T-helper 17 cell (primary cell): Measurements from ENCODE around the gene IZUMO1. TPM values are rescaled to one million over a fixed set of nuclear protein-coding genes. Genes with fewer than 3 reads are reported as not detected.
"Not testable (repeated sequence)": the region's sequence is repeated elsewhere in the genome, so short reads cannot be mapped to it uniquely, and the experiment has no call there.

Experiments
- ATAC-seq: fragments of 150-1000 bp; cut with Tn5 transposase; 2 replicates; pipeline ENCODE4 v1.10.0; 2021; ENCODE audit warnings: mild to moderate bottlenecking, moderate library complexity
- DNase-seq, 3 donors: peaks; one replicate each; pipeline versions ENCODE4 v3.0.0 to v3.0.0-alpha.2; 2020 to 2021
- H3K9me3 ChIP-seq: one replicate; pipeline ENCODE4 v1.7.0; 2013; ENCODE audit warnings: low read length, mild to moderate bottlenecking; ENCODE audit not compliant: control insufficient read depth, poor library complexity, severe bottlenecking
- H3K27ac Mint-ChIP-seq: one replicate; pipeline ENCODE4 v1.8.0; 2022; ENCODE audit warnings: mild to moderate bottlenecking, moderate library complexity, mixed read lengths
- H3K27me3 Mint-ChIP-seq: one replicate; pipeline ENCODE4 v1.8.0; 2022; ENCODE audit warnings: mixed read lengths
- H3K36me3 Mint-ChIP-seq: one replicate; pipeline ENCODE4 v1.8.0; 2022; ENCODE audit warnings: low read depth, mixed read lengths
- H3K4me1 Mint-ChIP-seq: one replicate; pipeline ENCODE4 v1.8.0; 2022; ENCODE audit warnings: mild to moderate bottlenecking, mixed read lengths
- H3K4me3 Mint-ChIP-seq: one replicate; pipeline ENCODE4 v1.8.0; 2022; ENCODE audit warnings: mild to moderate bottlenecking, moderate library complexity, mixed read lengths
- total RNA-seq, 4 donors: library from RNA in 2 of 4; stranded (reverse) in 2 of 4; gene quantifications; one replicate each; pipeline ENCODE4 v1.2.3 and lab custom pipeline; 2022 to 2026

IZUMO1 gene
- total RNA-seq, 2 donors from 2014 or later, result not detected

GRCh38 chr19:48720251-48720612, 26.5 kb downstream of the IZUMO1 start:
- DNase-seq (no peak), ATAC-seq (peak; percentile 1)
- no peaks in the 10 kb centered on the region for H3K36me3 Mint-ChIP-seq
- peaks cover 15% of the 10 kb centered on the region for H3K4me1 Mint-ChIP-seq
- peak overlapping the region; percentile 93 for H3K27ac Mint-ChIP-seq
- no peaks in the 10 kb centered on the region for H3K9me3 ChIP-seq
- peak overlapping the region; percentile 94 for H3K4me3 Mint-ChIP-seq
- H3K27me3 Mint-ChIP-seq, result no peaks in the 10 kb centered on the region

- no peaks in the 10 kb centered on the region for H3K36me3 Mint-ChIP-seq
- H3K4me3 Mint-ChIP-seq, result peak within 1 kb of the TSS; percentile 94
- H3K4me1 Mint-ChIP-seq, result peaks cover 14% of the 10 kb centered on the region
- no peak for ATAC-seq
- peak within 1 kb of the TSS; percentile 93 for H3K27ac Mint-ChIP-seq
- no peaks in the 10 kb centered on the region for H3K27me3 Mint-ChIP-seq
- DNase-seq, result no peak
- H3K9me3 ChIP-seq, result no peaks in the 10 kb centered on the region
Measured at GRCh38 chr19:48719263-48720171, 27.2 kb downstream of the IZUMO1 start, which contains the start of gene MAMSTR. TSS of gene MAMSTR (minus strand) at chr19:48719725. CDS start at chr19:48719031, 694 bp downstream.

DNA sequence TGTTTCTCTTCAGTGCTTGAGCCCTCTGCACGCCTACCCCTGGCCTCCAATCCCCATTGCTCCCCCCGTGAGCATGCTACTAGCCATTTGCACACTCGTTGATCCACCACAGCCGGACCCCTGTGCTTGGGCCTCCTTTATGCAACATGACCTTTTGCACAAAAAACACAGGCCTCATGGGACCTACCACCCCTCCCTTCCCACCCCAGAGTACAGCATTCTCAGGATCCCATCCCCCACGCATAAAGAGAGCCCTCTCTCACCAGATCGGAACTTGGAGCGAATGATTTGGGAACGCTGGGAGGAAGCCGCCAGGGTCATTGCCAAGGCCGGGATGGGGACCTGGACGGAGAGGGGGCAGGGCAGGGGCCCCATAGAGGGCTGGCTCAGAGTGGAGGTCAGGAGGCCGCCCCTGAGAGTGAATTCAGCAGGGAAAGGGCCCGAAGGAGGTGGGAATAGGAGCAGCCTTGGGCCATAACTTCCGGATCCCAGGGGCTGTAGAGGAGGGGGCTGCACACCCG, 27.9 kb downstream of the IZUMO1 start:
- H3K27ac Mint-ChIP-seq, result no peak overlapping the region
- peak overlapping the region; percentile 39 for H3K4me3 Mint-ChIP-seq
- H3K4me1 Mint-ChIP-seq, result peaks cover 18% of the 10 kb centered on the region

GRCh38 chr19:48718106-48718505, 28.6 kb downstream of the IZUMO1 start:
- peaks cover 19% of the 10 kb centered on the region for H3K4me1 Mint-ChIP-seq
- H3K27ac Mint-ChIP-seq, DNase-seq, ATAC-seq, H3K27me3 Mint-ChIP-seq, H3K9me3 ChIP-seq, H3K36me3 Mint-ChIP-seq, H3K4me3 Mint-ChIP-seq: not testable (repeated sequence)

More for the DNA sequence above, 27.9 kb downstream of the IZUMO1 start:
- H3K9me3 ChIP-seq, result no peaks in the 10 kb centered on the region
- DNase-seq (no peak), ATAC-seq (no peak)
- Mint-ChIP-seq H3K27me3 (no peaks in the 10 kb centered on the region), H3K36me3 (no peaks in the 10 kb centered on the region)

- no peaks in the 10 kb centered on the region for H3K9me3 ChIP-seq
- Mint-ChIP-seq H3K27ac (no peak overlapping the region), H3K27me3 (no peaks in the 10 kb centered on the region), H3K4me3 (peak overlapping the region; percentile 25), H3K4me1 (peaks cover 25% of the 10 kb centered on the region), H3K36me3 (no peaks in the 10 kb centered on the region)
- DNase-seq, result no peak
- ATAC-seq, result no peak
Measured at GRCh38 chr19:48716562-48717291, 30.0 kb downstream of the IZUMO1 start.

- Mint-ChIP-seq H3K36me3 (no peaks in the 10 kb centered on the region), H3K27me3 (no peaks in the 10 kb centered on the region), H3K27ac (no peak overlapping the region), H3K4me1 (peaks cover 21% of the 10 kb centered on the region), H3K4me3 (no peak overlapping the region)
- no peak for ATAC-seq
- DNase-seq, result no peak
- no peaks in the 10 kb centered on the region for H3K9me3 ChIP-seq
Measured at GRCh38 chr19:48715681-48716171, 31.0 kb downstream of the IZUMO1 start.

- H3K27ac Mint-ChIP-seq, result peak overlapping the region; percentile 59
- no peak for DNase-seq
- no peaks in the 10 kb centered on the region for H3K27me3 Mint-ChIP-seq
- H3K4me3 Mint-ChIP-seq, result peak overlapping the region; percentile 93
- no peaks in the 10 kb centered on the region for H3K36me3 Mint-ChIP-seq
- no peak for ATAC-seq
- H3K9me3 ChIP-seq, result no peaks in the 10 kb centered on the region
- peaks cover 17% of the 10 kb centered on the region for H3K4me1 Mint-ChIP-seq
Measured at GRCh38 chr19:48714759-48715675, 31.7 kb downstream of the IZUMO1 start.

GRCh38 chr19:48713864-48714755, 32.6 kb downstream of the IZUMO1 start:
- Mint-ChIP-seq H3K4me3 (peak overlapping the region; percentile 93), H3K36me3 (no peaks in the 10 kb centered on the region)
- ATAC-seq, result peak; percentile 94

GRCh38 chr19:48713041-48713863, 33.5 kb downstream of the IZUMO1 start:
- Mint-ChIP-seq H3K4me3 (peak overlapping the region; percentile 93), H3K27ac (no peak overlapping the region), H3K27me3 (no peaks in the 10 kb centered on the region), H3K4me1 (peaks cover 15% of the 10 kb centered on the region), H3K36me3 (no peaks in the 10 kb centered on the region)
- DNase-seq, result no peak
- no peaks in the 10 kb centered on the region for H3K9me3 ChIP-seq
- no peak for ATAC-seq

More at GRCh38 chr19:48713864-48714755, 32.6 kb downstream of the IZUMO1 start:
- Mint-ChIP-seq H3K27me3 (no peaks in the 10 kb centered on the region), H3K27ac (peak overlapping the region; percentile 59), H3K4me1 (peaks cover 17% of the 10 kb centered on the region)
- peak; percentile 93 to 97 (median 94) for DNase-seq
- H3K9me3 ChIP-seq, result no peaks in the 10 kb centered on the region

DNA sequence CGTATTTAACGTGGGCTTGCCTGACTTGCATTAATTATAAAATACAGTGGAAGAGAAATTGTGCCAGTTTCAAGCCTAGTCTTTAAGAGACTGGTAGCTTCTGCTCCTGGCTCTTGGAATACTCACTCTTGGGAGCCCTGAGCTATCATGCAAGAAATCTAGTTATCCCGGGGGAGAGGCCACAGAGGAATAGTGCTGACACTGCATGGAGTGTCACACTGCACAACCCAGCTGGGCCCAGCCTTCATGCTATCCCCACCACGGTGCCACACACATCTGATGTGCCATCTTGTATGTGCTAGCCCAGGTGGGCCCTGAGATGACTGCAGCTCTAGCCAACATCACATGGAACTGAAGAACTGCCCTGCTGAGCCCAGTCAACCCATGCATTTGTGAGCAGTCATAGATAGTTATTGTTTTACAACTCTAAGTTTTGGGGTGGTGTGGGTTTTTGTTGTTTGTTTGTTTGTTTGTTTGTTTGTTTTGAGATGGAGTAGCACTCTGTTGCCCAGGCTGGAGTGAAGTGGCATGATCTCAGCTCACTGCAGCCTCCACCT, 35.5 kb downstream of the IZUMO1 start:
- no peaks in the 10 kb centered on the region for H3K9me3 ChIP-seq
- ATAC-seq (no peak), DNase-seq (no peak)
- H3K4me1 Mint-ChIP-seq, result peaks cover 16% of the 10 kb centered on the region
- H3K27ac Mint-ChIP-seq, result no peak overlapping the region
- peaks cover 2% of the 10 kb centered on the region for H3K36me3 Mint-ChIP-seq
- H3K4me3 Mint-ChIP-seq, result no peak overlapping the region
- no peaks in the 10 kb centered on the region for H3K27me3 Mint-ChIP-seq

DNA sequence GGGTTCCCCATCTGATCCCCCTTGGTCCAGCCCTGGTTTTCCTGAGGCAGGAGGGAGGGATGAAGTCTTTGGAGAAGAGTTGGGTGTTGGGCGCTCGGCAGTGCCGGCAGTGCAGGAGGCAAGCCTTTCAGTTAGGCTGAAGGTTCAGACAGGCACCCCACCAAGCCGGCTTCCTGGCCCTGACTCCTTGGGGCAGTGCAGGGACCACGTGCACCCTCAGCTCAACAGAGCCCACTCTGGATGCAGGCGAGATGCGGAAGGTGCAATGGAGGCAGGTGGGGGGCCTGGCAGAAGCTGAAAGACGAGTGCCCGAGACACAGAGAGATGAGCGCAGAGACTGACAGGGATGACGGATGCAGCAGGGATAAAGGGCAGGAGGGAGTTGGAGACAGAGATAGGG, 38.2 kb downstream of the IZUMO1 start:
- H3K9me3 ChIP-seq, result no peaks in the 10 kb centered on the region
- H3K36me3 Mint-ChIP-seq, result peaks cover 4% of the 10 kb centered on the region
- no peak overlapping the region for H3K27ac Mint-ChIP-seq
- H3K27me3 Mint-ChIP-seq, result no peaks in the 10 kb centered on the region
- ATAC-seq (no peak), DNase-seq (no peak)
- no peak overlapping the region for H3K4me3 Mint-ChIP-seq
- H3K4me1 Mint-ChIP-seq, result peaks cover 9% of the 10 kb centered on the region
